ENCODE measurements around the gene MUSTN1.

Gene MUSTN1

DNA sequence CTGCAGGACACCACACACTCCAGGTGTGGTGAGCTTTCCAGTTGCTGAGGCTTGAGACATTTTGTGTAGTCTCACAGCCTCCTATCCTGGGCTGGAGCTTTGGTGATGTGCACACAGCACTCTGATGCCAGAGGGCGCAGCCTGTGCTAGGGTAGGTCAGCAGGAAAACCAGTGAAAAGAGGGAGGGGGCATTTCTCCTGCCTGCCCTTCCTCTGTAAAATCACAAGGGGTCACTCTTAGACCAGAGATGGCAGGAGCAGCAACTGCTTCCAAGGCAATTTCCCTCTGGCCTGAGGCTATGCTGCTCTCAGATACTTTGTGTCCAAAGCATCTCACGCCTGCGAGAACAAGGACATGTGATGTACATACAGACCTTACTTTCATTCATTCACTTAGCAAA lies 16.5 kb upstream of the MUSTN1 start:
- DNase-seq: peak; percentile 54

DNA sequence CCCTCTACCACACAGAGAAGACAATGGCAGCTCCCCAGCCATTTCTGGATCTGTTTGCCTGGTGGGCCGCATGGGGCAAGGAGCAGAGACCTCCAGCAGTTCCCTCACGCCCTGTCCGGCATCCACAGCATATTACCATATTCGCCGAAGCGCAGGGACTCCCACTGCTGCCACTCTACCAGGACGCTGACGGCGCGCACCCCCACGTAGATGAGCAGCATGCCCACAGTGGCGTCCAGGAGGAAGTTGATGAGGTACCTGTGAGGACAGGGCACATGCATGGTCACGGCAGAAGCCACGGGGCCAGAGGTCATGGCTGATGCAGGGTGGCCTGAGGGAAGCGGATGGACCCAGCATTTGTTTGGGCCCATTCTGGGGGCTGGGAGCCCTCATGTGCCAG lies 14.8 kb upstream of the MUSTN1 start:
- DNase-seq: no peak

DNA sequence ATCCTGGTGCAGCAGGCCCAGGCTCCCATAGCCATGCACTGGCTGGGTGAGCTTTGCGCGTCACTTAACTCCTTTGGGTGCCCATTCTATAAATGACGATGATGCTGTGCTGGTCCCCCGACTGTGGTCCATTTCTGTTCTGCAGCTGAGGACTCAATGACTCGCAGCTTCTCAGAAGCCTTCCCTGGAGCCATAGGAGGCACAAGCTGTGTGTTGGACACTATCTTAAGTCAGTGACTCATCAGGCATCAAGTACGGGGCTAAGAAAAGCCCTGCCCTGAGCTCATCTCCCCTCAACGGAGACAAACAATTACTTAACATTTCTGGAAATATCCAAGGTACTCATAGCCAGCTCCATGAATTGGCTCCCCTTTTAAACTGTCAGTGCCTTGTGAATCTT lies 13.8 kb upstream of the MUSTN1 start:
- DNase-seq: no peak

DNA sequence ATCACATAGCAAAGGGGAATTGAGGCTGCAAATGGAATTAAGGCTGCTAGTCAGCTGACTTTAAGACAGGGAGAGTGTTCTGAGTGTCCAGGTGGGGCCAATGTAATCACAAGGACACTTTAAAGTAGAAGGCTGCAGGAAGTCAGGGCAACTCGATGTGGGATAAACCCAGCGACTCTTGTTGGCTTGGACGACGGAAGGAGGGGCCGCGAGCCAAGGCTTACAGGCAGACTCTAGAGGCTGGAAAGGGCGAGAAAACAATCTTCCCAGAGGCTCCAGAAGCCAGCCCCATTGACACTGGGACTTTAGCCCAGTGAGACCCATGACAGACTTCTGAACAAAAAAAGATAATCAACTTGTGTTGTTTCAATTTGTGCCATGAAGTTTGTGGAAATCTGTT lies 12.9 kb upstream of the MUSTN1 start:
- no peak for DNase-seq

DNA sequence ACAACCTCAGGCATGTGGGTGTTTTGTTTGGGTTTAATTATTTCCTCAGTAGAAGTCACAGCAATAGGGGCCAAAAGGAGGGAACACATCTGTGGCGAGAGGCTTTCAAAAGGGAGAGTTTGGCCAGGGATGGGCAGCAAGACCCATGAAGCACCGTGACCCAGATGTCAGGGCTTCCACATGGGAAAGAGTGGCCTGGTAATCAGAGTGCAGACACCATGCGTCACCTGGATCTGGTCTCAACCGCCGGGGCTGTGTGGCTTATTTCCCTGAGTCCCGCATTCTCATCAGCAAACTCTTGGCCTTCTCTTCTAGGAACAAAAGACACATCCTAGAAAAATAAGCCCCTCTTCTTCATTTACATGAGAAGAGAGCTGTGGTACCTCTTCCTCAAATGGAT lies 12.4 kb upstream of the MUSTN1 start:
- DNase-seq: no peak

DNA sequence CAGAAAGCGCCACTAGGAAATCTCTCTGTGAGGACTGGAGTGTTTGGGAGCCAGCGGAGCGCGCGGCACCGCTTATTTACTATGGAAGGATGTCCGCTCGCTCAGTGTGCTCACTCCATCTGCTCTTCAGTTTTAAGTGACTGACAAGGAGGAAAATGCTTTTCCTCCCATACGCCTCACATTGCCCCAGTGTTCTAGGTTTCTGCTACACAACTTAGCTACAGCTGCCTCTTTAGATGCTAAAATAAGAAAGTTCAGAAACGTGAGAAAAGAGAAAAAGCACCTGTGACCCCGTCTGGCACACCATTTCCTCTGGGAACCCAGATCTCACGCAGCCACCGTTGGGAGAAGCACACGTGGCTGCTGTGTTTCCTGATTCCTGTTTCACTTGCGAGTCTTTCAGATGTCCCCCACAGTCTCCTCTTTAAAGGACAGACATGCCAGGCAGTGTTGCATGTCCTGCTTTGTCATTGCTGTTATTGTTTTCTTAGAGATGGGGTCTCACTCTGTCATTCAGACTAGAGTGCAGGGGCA lies 11.7 kb upstream of the MUSTN1 start:
- DNase-seq: no peak

DNA sequence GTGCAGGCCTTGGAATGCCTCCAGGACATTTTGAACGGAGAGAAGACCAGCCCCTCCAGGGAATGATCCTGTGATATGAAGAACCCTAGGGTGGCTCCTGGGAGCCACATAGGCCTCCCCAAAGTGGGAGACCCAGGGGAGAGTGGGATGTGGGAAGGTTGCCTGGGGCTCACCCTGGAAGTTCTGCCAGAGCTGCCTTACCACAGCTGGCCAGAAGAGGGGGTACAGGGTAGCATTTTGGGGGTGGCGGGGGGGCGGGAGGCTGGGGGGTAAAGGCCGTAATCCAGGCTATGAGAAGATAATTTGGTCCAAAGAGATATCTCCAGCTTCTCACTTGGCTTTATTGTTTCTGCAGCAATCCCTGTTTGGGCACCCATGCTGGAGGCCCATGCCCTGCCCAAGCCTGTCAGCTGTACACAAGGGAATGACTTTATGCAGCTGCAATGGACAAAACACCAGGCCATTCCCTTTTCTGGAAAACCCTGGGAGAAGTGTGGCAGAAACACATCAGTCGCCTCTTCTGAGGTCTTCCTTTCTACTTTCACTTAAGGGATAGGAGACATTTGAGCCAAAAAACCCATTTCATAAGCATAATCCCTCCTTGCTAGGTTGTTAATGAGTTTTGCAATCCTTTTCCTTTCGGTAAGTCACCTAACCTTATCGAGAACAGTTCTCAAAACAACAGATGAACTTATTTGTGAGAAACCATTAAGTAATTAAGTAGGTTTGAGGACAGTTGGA lies 11.0 kb upstream of the MUSTN1 start:
- DNase-seq: no peak

DNA sequence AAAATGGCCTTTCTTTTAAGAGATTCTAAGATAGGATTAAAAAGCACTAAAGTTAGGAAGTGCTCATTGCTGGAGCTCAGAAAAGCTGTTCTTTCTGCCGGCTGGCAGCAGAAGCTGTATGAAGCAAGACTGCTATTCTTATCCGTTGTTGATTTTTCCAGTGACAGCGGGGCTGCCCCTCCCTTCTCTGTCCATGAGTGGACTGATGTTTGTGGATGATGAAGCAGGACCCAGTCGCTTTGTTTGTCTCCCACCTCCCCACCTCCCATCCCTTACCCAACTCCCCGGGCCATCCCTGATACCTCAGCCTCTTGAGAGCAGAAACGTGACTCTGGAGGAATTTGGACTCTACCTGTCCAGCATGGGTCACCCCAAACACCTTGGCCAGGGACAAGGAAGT lies 10.3 kb upstream of the MUSTN1 start:
- DNase-seq: no peak

DNA sequence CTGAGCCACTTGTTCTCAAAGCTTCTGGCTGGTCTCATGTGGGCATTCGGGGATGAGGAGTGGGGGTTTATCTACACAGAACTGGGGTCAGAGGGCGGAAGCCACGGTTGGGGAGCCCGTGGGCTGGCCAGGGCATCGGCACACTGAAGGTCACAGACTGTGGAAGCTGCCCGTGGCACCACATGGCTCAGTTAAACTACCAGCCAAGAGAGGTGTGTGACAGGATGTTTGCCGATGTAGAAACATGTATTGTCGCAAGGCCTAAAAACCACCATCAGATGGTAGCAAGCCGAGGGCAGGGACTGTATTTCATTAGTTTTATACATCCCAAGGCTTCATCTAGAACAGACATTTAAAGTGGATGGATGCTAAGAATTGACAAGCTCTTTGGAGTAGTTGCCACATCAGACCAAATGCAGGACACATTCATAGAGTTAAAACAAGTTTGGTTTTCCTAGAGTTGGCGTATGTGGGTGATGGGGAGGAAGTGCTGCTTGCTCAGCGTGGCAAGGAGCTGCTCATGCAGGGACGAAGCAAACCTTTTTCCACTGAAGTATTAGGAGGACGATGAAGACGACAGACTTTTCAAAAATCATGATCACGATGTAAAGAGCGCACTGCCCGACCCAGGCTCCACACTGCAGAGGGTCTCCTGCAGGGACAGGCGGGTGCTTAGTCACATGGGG lies 9.6 kb upstream of the MUSTN1 start:
- no peak for DNase-seq

DNA sequence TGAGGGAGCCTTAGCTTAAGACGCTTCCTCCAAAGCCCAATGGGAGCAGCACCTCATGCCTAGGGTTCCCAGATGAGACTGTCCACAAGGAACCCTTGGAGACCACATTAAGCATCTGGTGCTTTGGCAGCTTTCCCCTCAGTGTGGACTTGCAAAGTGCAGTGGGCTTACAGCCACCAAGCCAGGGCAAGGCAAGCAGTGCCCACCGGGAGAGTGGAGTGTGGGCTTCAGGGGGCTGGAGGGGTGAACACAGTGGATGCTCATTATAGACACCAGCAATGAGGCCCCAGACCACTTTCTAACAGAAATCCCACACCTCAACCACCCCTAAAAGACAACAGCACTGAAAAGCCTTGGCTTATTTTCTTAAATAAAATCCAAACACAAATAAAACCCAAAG lies 9.1 kb upstream of the MUSTN1 start:
- DNase-seq: no peak

DNA sequence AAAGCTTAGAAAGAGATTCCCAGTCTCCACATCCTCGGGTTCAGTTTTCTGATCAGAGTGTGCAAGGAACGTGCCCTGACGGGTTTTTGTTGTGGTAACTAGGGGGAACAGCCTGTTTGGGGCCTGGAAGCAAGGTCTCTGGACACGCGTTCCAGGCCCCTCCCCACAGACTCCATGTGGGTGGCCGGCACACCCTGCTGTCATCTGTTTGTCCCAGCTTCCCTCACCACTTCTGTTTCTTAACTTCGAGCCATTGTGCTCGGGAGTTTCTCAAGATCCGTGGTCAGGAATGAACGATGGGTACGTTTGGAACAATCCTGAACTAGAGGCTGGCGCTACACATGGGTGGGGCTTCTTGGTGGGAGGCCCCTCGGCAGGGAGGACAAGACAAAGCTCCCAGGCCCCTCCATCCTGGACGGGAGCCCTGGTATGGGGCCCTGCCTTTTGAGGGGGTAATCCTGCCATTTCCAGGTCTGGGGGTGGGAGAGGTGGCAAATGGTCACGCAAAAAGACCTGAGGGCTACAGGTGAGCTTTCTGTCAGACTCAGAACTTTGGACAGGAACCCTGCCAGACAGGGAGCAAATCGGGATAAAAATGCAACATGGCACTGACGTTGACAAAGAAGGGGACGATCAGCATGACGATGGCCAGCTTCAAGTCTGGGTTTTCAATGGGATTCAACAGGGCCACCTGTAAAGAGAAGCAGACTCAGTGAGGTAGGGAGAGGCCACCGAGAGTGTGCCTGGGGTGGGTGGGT lies 8.5 kb upstream of the MUSTN1 start:
- DNase-seq: no peak

DNA sequence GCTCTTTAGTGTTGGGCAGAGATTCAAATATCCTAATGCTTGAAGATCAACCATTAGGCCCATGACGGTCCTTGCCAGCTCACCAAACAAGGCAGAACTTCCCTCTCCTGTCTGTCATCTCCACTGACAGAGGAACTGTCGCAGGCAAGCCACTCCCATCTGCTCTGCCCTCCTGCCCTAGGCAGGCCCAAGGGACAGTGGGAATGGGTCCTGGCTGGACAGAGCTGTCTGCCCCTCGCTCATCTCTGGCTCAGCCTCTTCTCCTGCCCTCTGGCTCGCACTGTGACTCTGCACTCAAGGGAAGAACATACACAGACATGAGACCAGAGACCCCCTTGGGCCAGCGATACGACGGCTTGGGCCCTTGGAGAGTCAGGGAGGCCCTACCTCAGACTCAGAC lies 7.6 kb upstream of the MUSTN1 start:
- no peak for DNase-seq

DNA sequence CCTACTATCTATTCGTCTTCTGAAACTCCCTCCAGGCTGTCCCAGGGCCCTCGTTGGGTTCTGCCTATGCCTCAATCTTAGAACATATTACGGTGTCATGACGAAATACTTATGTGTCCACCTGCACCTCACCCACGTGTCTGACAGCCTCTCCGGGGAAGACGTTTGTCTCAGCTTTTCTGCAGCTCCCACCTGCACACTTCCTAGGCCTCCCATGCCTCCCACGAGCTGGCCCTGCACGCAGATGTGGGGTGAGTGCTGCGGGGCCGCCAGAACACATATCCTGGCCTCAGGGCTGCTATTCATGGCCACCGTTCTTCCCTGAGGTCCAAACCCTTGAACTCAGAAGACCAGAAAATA lies 7.1 kb upstream of the MUSTN1 start:
- no peak for DNase-seq

DNA sequence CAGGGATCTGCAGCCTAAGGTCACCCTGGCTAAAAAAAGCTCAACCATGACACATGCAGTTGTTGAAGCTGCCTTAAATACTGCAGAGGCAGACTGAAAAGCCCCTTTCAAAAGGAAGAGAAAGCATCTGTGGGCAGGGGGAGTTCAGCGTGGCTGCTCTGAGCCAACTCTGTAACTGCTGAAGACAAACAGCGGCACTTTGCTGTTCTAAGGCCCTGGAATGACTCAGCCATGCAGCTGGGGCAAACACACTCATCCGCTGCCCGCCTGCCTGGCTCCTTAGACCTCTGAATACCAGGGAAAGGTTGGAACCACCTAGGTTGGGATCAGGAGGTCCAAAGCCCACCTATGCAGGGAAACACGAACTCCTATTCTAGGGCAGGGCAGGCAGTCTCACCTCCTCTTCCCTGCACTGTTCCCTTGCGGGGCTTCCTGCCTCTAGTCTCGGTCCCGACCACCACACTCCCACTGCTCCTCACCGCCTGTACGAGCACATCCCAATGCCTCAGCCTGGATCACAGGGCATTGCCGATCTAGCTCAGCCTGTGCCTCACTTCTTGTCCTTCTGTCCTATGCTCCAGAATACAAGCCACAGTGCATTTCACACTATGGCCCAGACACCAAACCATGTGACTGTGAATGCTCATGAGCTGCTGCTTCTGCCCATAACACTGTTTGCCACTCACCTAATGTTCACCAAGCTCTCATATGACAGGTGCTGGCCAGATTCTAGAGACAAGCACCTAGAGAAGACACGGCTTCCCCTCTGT lies 6.6 kb upstream of the MUSTN1 start:
- DNase-seq: no peak

DNA sequence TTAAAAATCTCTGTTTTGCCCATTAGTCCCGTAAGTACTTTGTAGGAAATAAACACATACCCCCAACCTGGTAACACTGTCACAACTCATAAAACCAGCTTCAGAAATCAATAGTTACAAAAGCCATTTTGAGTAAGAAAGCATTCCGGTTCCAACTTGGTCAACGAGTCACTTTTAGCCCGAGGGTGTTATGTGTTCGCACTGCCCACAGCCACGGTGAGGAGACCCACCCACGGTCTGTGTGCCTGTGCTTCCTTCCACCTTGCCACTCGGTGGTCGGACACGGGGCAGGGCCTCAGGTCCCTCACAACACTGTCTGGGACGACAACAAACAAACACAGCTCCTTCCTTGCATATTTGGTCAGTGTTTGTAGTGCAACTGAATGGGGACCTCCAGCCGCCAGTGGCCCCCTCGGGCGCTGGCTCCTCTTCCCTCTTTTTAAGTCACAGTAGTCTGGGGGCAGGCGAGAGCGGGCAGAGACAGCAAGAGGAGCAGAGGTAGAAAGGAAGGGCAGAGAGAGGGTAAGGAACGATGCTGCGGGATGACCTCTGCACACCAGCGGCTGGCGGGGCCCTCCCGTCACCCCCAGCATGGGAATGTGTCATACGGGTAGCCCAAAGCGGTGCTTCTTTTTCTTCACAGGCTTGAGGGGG lies 5.2 kb upstream of the MUSTN1 start:
- DNase-seq: no peak

DNA sequence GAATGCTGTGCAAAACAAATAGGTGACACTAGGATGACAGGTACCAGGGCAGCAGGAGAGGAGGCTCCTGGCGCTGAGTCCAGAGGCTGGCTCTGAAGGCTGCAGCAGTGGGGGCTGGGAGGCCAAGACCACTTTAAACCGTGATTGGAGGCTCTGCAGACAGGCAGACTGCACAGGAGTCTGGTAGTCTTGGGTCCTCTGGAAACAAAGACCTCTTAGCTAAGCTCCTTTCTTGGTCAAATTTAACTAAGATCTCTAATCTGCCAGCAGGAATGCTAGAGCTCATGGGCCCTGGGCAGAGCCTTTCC lies 4.4 kb upstream of the MUSTN1 start:
- DNase-seq: no peak

DNA sequence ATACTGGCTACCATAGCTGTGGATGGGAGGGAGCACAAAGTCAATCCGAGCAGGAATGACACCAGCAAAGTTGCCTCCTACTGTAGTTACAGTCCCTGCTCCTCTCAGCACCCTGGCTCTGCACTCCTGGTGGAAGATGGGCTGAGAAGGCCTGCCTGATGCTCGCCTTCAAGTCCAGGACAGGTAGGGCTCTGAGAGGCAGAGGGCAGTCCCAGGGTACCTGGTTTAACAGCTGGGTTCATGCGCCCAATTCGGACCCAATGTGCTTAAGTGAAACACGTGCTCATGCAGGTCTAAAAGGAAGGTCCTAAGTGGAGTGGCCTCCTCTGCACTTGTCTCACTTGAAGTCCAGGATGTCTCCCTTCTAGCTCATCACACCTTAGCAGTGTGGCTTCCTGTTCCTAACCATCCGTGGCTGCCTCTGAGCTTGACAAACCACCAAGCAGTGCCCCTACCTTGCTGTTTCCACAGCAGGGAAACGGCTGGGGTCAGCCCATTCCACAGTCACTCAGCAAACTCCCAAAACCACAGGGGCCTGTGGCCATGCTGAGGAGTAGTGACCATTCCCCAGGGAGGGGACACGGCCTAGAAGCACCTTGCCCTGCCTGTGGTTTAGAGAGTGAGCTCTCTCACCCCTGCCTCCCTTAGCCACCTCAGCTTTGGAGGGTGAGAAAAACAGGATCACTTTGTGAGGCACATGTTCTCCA lies 3.9 kb upstream of the MUSTN1 start:
- DNase-seq: no peak

DNA sequence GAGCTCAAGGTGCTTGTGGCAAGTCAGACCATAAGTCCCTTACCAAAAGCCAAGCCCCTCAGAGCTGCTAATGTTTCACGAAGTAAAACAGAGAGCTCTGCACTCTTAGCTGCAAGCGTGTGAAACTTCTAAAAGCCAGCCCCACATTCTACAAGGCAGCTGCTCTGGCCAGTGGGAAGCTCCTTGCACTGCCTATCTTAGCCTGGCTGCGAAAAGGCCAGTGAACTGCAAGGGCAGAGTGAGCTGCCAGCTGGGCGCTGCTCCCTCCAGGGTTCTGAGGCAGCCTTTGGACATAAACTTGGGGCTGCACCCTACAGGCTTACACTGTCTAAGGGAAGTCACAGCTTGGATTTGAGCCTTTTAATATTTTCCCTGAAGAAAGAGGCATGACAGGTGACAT lies 2.2 kb upstream of the MUSTN1 start:
- no peak for DNase-seq

DNA sequence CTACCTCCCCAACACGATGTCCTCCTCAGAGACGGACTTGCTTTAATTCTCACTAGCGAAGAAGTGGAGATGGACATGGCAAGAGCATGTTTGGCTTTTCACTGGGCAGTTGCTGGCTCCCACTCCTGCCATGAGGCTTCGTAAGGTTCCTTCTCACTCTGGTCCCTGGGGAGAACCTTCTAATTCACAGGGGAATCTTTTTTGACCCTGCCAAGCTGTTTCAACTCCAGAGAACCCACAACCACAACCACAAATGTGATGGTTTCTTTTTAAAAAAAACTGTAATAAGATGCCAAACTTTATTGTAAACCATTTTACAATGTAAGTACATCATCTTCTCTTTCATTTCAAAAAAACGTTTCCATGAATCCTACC lies 1.6 kb upstream of the MUSTN1 start:
- DNase-seq: no peak

DNA sequence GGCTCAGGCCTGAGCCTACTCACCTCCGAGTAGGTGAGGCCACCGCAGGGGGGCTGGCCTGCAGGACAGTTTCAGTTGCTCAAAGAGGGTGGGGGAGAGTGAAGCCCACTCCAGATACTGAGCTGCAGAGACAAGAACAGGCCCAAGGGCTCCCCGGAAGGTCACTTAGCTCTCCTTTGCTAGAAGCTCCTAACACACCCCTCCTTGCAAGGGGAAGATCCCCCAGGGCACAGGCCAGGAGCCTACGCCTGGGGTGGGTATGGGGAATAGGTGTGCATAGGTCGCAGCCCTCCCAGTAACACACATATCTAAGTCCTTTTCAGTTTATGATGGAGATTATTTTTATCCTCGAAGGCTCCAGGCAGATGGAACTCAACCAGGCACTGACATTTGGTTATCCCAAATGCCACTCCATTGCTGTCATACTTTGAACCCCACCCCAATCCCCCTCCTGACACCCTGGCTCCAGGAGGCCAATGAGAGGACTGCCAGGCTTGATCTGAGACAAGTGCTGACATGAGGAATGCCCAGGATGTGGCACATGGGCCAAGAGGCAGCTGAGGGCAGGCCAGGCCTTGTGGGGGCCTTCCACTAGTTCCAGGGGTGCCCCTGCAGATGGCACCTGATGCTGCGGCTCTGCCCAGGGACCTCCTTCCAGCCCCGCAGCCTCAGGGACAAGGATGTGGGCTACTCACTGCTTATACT lies 1.1 kb upstream of the MUSTN1 start:
- DNase-seq: no peak

DNA sequence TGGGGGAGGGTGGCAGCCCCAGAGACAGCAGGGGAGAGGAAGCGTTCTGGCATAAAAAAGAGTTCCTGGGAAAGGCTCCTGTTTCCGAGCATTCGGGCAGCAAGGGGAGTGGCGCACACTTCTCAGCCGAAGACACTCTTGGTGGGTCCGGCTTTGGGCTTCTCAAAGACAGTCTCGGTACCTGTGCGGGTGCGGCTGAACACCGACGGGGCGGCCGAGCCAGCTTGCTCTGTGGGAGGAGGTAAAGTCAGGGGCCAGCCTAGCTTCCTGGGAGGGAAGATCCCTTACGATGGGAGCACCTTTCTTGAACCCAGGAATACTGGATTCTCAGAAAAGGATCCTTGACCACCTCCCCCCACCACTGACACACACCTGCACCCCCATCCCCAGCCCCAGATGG lies 1.6 kb downstream of the MUSTN1 start:
- no peak for DNase-seq

Measured in hematopoietic multipotent progenitor cell treated with erythropoietin and hydrocortisone succinate and interleukin-3 and kit ligand, for 8 days (in vitro differentiated cells).